Gastrocnemius medialis (tissue), 4 donors: Measurements from ENCODE around the gene VPREB3. TPM values are rescaled to one million over a fixed set of nuclear protein-coding genes. Genes with fewer than 3 reads are reported as not detected.

Source experiments
- ATAC-seq, 2 donors: fragments of 150-250 bp; one replicate each; pipeline ENCODE4 v1.9.1; 2016
- DNase-seq, 2 donors: peaks; one replicate each; pipeline ENCODE4 v3.0.0-alpha.2; 2019
- H3K27ac ChIP-seq, 4 donors: fragments of 200-600 bp; sonication (generic); 1 replicate in 1 of 4; 2 replicates in 3 of 4; pipeline ENCODE4 v1.5.1; 2016 to 2018; ENCODE audit warnings: mild to moderate bottlenecking in 2 of 4, moderate library complexity in 1 of 4
- H3K27me3 ChIP-seq, 3 donors: fragments of 200-600 bp; sonication (generic) in 2 of 3; 1 replicate in 1 of 3; 2 replicates in 2 of 3; pipeline versions ENCODE4 v1.5.1 to v1.6.0; 2016 to 2019; ENCODE audit warnings: mild to moderate bottlenecking in 1 of 3, moderate library complexity in 1 of 3
- H3K36me3 ChIP-seq, 2 donors: fragments of 200-600 bp; sonication (generic) in 1 of 2; one replicate each; pipeline ENCODE4 v1.5.1; 2017 to 2018
- H3K4me1 ChIP-seq, 2 donors: fragments of 200-600 bp; sonication (generic) in 1 of 2; one replicate each; pipeline ENCODE4 v1.5.1; 2016 to 2017; ENCODE audit warnings: mild to moderate bottlenecking in 2 of 2
- H3K4me3 ChIP-seq, 4 donors: fragments of 200-600 bp; sonication (generic) in 3 of 4; 1 replicate in 1 of 4; 2 replicates in 3 of 4; pipeline ENCODE4 v1.5.1; 2016 to 2019; ENCODE audit warnings: mild to moderate bottlenecking in 2 of 4
- H3K9me3 ChIP-seq, 3 donors: fragments of 200-600 bp; sonication (generic) in 2 of 3; 1 replicate in 1 of 3; 2 replicates in 2 of 3; pipeline ENCODE4 v1.5.1; 2016 to 2019
- POLR2A ChIP-seq, 2 donors: fragments of 450-650 bp; IDR thresholded peaks; one replicate each; pipeline ENCODE4 v1.6.1; 2017; ENCODE audit warnings: antibody characterized with exemption in 2 of 2, mild to moderate bottlenecking in 2 of 2, moderate library complexity in 2 of 2
- in situ Hi-C, 4 donors: fragments of 200-750 bp; cut with MboI; loops; one replicate each; pipeline versions ENCODE4 v1.15.0 to v1.8.0; 2017; ENCODE audit warnings: low sequenced_read_pairs in 4 of 4
- intact Hi-C: fragments of 100-400 bp; cut with DNase I; formaldehyde crosslinking; loops from one replicate; pipeline ENCODE4 v1.15.1; 2023; ENCODE audit warnings: low total_unique reads
- total RNA-seq, 4 donors: library from RNA; depleted of rRNA; stranded (reverse); fragments of >200 nt; gene quantifications; one replicate each; pipeline versions ENCODE4 v1.1.0 to v1.2.3, GENCODE V29; 2016
- TF ChIP-seq, protein P1 (sequence below), 5 experiments: fragments of 450-650 bp in 3 of 5; fragments of 200-600 bp in 2 of 5; sonication (generic) in 2 of 5; IDR thresholded peaks in 4 of 5; conservative IDR thresholded peaks in 1 of 5; 1 replicate in 4 of 5; 2 replicates in 1 of 5; pipeline ENCODE4 v1.5.1; 2016 to 2019; ENCODE audit warnings: antibody characterized with exemption in 5 of 5, mild to moderate bottlenecking in 3 of 5, moderate library complexity in 3 of 5

VPREB3 gene
- total RNA-seq, 4 donors from 2014 or later: 1.1 TPM; not detected in 3

DNA sequence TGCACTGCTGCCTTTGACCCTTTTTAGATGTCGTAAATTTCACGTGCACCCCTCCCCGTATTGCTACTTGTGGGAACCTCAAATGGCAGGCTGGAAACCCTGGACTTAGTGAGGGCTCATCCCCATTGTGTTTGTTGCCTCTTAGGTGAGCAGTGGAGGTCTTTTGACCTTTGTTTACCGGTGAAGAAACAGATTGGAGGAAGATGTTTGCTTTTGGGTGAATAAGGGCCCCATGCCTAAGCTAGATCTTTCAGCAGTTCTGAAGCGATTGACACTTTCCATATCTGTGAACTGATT, 33.3 kb upstream of the VPREB3 start:
- TF ChIP-seq POLR2A (IDR thresholded peaks at IDR 0.05): no peak
- TF ChIP-seq, protein P1, sequence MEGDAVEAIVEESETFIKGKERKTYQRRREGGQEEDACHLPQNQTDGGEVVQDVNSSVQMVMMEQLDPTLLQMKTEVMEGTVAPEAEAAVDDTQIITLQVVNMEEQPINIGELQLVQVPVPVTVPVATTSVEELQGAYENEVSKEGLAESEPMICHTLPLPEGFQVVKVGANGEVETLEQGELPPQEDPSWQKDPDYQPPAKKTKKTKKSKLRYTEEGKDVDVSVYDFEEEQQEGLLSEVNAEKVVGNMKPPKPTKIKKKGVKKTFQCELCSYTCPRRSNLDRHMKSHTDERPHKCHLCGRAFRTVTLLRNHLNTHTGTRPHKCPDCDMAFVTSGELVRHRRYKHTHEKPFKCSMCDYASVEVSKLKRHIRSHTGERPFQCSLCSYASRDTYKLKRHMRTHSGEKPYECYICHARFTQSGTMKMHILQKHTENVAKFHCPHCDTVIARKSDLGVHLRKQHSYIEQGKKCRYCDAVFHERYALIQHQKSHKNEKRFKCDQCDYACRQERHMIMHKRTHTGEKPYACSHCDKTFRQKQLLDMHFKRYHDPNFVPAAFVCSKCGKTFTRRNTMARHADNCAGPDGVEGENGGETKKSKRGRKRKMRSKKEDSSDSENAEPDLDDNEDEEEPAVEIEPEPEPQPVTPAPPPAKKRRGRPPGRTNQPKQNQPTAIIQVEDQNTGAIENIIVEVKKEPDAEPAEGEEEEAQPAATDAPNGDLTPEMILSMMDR (IDR thresholded peaks at IDR 0.05 in 4 of 5, conservative IDR thresholded peaks at IDR 0.05 in 1 of 5): no peak
- Histone ChIP-seq H3K9me3 (no peaks in the 10 kb centered on the region), H3K36me3 (peaks cover 0 to 6% of the 10 kb centered on the region in 2 donors), H3K27me3 (no peaks in the 10 kb centered on the region), H3K4me1 (peaks cover 27 to 34% of the 10 kb centered on the region in 2 donors), H3K4me3 (peak overlapping the region; percentile 78 to 93 (median 84)), H3K27ac (peak overlapping the region; percentile 96 to 100 (median 98))
- DNase-seq: no peak
- in situ Hi-C loops (no loop called here), intact Hi-C loops (loop anchor here (2.0 to 5.0 kb wide), 4 partner anchors 19 to 125 kb away; partner anchors contain the start of gene ZNF70)
- ATAC-seq: peak in 1 of 2 donors; percentile 1

GRCh38 chr22:23786752-23787599, 32.8 kb upstream of the VPREB3 start, which contains the start of gene SMARCB1:
SMARCB1 (plus strand) TSS chr22:23786966; CDS start chr22:23787170, 204 bp downstream.
- Histone ChIP-seq H3K36me3 (peaks cover 0 to under 1% of the 10 kb centered on the region in 2 donors), H3K27ac (peak within 1 kb of the TSS; percentile 96 to 100 (median 98)), H3K4me1 (peaks cover 27 to 34% of the 10 kb centered on the region in 2 donors), H3K4me3 (peak within 1 kb of the TSS; percentile 78 to 93 (median 84)), H3K27me3 (no peaks in the 10 kb centered on the region), H3K9me3 (no peaks in the 10 kb centered on the region)
- in situ Hi-C loops (no loop called here), intact Hi-C loops (loop anchor here (2.0 to 5.0 kb wide), 4 partner anchors 18 to 125 kb away; partner anchors contain the start of gene ZNF70)
- ATAC-seq (peak; percentile 96), DNase-seq (peak; percentile 90 to 97)
- peak; percentile 87 to 88 for TF ChIP-seq POLR2A (IDR thresholded peaks at IDR 0.05)
- TF ChIP-seq, protein P1 (IDR thresholded peaks at IDR 0.05 in 4 of 5, conservative IDR thresholded peaks at IDR 0.05 in 1 of 5): peak in 2 of 5 experiments; percentile 20 to 23

DNA sequence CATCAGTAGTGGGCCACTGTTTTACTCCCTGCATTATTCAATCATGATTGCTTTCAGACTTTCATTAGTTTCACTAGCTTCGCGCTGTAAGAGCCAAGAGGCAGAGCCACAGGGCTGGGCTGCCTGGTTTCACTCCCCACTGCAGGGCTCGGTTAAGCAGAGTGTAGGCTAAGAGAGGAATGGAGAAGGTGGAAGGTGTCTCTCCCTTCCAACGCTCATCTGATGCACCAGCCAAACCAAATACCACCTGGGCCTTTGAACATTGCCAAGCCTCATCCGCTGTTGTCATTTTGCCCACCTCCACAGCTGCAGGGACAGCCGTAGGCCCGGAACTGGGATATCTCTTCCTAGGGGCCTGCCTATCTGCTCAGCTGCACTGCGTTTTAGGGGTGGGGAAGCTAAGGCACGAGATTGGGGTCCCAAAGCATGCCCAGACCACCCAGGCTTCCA, 32.1 kb upstream of the VPREB3 start:
- intact Hi-C loops: loop anchor here (2.0 to 5.0 kb wide), 4 partner anchors 17 to 126 kb away; partner anchors contain the start of gene ZNF70
- DNase-seq (no peak), ATAC-seq (peak; percentile 5 to 45)
- Histone ChIP-seq H3K9me3 (no peaks in the 10 kb centered on the region), H3K27me3 (no peaks in the 10 kb centered on the region), H3K27ac (peak overlapping the region; percentile 96 to 100 (median 98)), H3K4me1 (peaks cover 27 to 34% of the 10 kb centered on the region in 2 donors), H3K36me3 (no peaks in the 10 kb centered on the region), H3K4me3 (peak overlapping the region; percentile 35 to 93 (median 57))
- TF ChIP-seq, protein P1 (IDR thresholded peaks at IDR 0.05 in 4 of 5, conservative IDR thresholded peaks at IDR 0.05 in 1 of 5): peak in 1 of 5 experiments; percentile 8
- TF ChIP-seq POLR2A (IDR thresholded peaks at IDR 0.05): no peak
- in situ Hi-C loops: no loop called here

GRCh38 chr22:23784215-23784732, 30.0 kb upstream of the VPREB3 start:
- H3K4me3 ChIP-seq: no peak overlapping the region
- H3K27me3 ChIP-seq: no peaks in the 10 kb centered on the region
- TF ChIP-seq, protein P1 (IDR thresholded peaks at IDR 0.05 in 4 of 5, conservative IDR thresholded peaks at IDR 0.05 in 1 of 5): no peak
- TF ChIP-seq POLR2A (IDR thresholded peaks at IDR 0.05): no peak
- H3K36me3 ChIP-seq: no peaks in the 10 kb centered on the region
- ATAC-seq (no peak), DNase-seq (no peak)
- peaks cover 20 to 28% of the 10 kb centered on the region in 2 donors for H3K4me1 ChIP-seq
- peak overlapping the region in 2 of 4 donors; percentile 30 to 49 for H3K27ac ChIP-seq
- intact Hi-C loops (no loop called here), in situ Hi-C loops (loop anchor here in 1 of 4 donors (5.0 kb wide), 1 partner anchor 63 kb away; no protein-coding TSS in a partner anchor)
- no peaks in the 10 kb centered on the region for H3K9me3 ChIP-seq
